PC-3 (cell line): ENCODE measurements around the gene AUP1.
A peak's percentile ranks its signal among the peaks of the same experiment; 100 is the strongest.

ENCODE experiments used
- CTCF ChIP-seq: fragments of 300-600 bp; sonication (generic); conservative IDR thresholded peaks from 2 replicates; pipeline ENCODE4 v1.5.1; 2017; ENCODE audit warnings: antibody characterized with exemption, low read depth, mild to moderate bottlenecking, low read length
- EZH2 ChIP-seq: fragments of 300-600 bp; sonication (generic); IDR thresholded peaks from one replicate; pipeline ENCODE4 v1.6.1; 2017; ENCODE audit warnings: antibody characterized with exemption, mild to moderate bottlenecking, low read length; ENCODE audit not compliant: unreplicated experiment

GRCh38 chr2:74572178-74572925 is 42.8 kb upstream of the AUP1 start:
- TF ChIP-seq CTCF (peak; percentile 28; the same call in 1 of the 2 replicates), EZH2 (no peak)
